NCI-H82 (cell line): ENCODE results near the gene CDH23.
A peak's percentile ranks its signal among the peaks of the same experiment; 100 is the strongest.

ENCODE experiments used
- DNase-seq: peaks from one replicate; lab custom pipeline; 2025; lab: John Stamatoyannopoulos, UW

Gene CDH23

DNA sequence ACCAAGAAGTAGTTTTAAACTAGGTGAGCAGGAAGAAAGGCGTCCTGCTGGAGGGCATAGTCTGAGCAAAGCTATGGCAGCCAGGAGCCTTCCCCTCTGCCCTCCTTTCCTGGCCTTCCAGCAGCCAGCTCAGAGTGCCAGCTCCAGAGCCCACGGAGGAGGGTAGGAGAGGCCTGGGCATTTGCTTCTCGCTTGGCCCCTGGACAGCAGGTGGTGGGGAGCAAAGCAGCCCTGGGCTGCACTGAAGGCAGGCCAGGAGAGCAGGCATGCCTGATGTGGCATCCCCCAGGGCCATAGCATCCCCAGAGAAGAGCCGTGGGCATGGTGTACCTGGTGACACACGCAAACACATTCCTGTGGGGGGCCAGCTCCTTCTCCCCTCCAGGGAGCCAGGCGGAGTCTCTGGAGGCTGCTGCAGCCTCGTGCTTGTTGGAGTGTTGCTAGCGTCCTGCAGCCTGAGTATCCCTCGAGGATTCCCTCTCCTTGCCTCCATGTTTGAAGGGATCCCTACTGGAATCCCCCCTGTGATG is 43.9 kb downstream of the CDH23 start:
- DNase-seq = no peak

DNA sequence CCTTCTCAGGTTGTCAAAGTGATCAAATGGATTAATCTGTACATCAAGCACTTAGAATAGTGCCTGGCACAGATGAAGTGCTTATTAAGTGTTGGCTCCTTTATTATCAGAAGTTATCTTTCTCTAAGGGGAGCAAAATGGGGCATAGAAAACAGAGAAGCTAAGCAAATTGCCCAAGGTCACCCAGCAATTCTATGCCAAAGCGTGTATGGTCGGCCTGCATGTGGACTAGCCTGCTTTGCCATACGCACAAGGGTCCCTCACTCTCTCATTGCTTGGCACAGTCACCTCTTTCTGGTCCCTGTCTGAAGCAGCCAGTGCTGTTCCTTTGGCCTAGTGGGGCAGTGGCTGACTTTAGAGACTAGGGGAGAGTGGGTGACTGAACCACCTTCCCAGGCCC is 45.3 kb downstream of the CDH23 start:
- DNase-seq = no peak

DNA sequence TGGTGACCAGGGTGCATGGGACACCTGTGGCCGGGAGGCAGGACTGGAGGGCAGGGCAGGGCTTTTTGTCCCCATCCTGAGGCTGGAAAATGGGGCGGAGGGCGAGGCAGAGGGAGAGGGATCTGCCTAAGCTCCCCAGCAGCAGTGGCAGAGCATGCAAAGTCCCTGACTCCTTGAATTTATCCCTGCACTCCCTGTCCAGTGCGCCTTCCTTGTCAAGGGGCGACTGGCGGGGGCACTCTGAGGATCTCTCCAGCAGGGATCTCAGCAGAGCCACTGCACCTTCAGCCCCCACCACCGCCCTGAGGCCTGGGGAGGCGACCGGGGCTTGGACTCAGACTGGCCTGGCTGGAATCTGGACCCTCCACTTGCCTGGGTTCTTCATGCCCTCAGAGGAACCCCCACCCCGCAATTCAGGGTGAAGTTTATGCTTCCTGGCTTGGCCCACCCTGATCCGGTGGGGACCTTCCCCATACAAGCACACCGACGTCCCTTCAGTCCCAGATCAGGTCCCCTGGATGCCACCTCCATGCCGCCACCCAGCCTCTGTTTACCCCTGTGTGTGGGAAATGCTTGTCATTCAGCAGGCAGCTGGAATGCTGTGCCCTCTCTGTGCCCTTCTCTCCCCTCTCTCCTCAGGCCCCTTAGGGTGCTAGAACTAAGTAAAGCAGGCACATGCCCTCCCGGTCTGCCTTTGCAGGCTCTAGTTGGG is 46.3 kb downstream of the CDH23 start:
- no peak for DNase-seq

DNA sequence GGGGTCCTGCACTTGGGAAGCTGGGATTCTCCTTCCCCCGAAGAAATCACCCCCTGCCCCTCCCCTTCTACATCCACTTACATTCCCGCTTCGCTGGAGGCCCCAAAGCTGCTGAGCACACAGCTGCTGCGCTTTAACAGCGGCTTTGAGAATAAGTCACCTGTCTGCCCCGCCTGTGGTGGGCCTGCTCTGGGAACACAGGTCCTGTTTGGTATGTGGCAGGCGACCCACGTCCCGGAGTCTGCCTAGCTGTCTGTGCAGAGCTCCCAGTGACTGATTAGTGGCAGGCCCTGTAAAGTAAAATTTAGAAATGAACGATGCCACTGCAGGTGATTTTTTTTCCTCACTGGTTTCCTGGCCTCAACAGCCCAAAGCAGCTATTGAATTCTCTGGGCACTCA is 47.0 kb downstream of the CDH23 start:
- DNase-seq = peak; percentile 84

DNA sequence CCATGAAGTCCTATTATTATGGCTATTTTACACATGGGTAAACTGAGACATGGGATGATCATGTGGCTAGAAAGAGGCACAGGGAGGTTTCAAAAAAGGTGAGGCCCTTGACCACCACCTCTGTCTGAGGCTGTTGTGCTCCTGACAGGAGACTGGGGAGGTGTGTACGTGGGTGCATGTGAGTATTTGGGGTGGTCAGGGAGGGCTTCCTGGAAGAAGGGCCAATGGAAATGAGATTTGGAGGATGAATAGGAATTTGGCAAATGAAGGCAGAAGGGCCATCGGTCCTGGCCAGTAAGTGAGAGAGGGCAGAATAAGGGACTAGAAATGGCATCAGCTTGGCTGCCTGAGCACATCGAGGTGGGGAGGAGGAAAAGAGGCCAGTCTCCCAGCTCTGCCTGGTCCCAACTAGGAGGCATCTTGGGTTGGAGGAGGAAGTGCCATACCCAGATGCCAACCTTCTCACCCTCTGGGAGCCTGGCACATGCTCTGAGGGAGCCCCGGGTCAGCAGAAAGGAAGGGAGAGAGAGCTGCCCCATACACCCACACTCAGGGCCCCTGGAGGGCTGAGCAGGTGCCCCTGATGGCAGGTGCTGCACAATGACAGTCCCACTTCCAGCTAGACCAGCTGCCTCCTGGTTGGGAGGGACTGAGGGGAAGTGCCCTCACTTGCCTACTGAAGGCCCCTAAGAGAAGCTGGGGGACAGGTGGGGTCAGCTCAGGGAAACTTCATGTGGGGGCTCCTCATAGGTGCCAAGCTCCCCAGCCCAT is 47.7 kb downstream of the CDH23 start:
- DNase-seq = no peak

DNA sequence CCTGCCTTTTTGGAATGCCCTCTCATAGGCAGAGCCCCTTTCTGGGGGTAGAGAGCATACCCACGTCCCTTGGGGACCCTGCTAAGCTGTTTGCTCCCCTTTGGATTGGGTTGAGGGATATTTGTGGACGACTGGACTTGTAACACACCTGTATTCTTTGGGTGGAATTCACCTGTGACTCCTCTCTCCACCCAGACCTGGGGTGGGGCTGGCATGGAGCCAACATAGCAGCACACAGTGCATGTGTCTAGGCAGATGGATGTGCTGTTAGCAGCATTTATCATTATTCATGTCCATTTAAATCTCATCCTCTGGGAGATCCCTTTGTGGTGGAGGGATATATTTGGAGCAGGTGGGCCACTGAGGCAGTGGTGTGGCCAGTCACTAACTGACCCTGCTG is 51.0 kb downstream of the CDH23 start:
- DNase-seq = no peak

DNA sequence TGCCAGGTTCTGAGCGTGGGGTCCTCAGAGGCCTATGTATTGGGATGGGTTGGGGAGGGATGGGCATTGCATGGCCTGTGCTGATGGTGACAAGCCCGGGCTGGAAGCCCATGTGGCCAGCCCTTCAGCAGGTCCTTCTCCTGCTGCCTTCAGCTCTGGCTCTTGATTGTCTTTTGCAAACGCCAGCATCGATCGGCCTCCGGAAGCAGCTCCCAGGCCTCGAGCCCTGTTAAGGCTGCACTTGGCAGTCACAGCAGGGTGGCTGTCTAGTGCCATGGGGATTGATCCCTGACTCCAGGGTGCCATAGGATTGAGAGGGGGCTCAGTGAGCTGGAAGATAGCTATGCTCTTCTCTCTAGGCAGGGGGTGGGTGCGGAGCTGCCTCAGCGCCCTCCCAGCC is 51.4 kb downstream of the CDH23 start:
- DNase-seq = no peak

DNA sequence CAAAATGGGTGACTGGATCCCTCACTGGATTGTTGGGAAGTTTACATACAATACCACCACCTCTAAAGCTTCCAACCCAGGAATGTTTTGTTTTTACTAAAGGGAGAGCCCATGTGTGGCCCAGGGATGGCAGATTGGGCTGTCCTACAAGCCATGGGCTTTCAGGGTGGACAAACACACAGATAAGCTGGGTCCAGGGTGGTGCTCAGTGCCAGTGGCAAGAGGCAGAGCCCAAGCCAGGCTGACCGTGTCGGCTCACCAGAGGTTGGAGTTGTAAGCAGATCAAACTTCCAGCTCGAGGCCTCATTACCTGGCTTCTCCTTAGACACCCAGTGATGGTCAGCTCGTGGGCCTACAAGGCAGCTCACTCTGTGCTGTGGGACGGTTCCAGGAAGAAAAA is 52.3 kb downstream of the CDH23 start:
- no peak for DNase-seq

DNA sequence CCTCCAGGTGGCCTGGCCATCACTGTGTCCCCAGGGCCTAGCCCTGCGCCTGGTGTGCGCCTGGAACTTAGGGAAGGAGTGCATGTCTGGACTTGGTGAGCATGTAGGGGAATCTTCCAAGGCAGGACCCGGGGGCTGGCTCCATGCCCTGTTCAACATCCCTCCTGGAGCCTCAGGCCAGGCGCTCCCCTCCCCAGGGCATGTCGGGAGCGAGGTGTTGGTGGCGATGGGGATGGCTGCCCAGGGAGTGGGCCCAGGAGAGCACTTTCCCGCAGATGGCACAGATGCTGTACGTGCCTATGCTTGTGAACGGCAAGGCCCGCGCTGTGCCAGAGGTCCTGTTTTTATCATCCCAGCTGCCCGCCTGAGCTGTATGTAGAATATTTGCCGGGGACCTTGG is 55.0 kb downstream of the CDH23 start:
- no peak for DNase-seq

DNA sequence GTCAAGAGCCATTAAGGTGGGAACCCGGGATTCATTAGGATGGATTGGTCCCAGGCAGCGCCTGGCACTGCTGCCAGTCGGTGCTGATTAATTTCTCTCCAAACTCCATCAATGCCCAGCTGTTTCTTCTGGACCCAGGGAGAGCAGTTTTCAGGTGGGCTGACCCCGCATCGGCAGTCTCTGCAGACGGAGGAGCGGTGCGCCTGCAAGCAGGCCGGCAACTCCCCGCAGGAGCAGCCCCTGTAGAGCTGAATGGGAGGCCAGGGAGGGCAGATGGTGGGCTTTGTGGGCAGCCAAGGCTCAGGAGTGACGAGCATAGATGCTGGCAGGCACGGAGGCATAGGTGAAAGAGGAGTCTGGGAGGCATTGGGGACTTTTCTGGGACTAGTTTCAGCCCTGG is 56.5 kb downstream of the CDH23 start:
- DNase-seq = no peak

DNA sequence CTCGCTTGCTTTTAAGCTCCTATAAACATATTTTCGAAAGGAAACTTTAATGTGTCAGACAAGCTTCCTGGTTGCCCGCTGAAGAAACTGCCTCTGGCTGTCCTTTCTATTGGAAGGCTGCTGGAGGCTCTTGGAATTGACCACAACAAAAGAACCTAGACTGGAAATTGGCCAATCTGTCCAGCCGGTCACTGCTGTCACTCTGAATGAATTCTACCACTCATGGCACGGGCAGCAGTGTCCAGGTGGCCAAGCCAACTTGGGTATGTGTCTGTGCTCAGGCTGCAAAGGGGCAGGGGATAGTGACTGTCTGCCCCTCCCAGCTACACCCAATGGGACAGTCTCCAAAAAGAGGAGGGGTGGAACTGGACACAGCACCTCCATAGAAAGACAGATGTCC is 57.6 kb downstream of the CDH23 start:
- DNase-seq = no peak

DNA sequence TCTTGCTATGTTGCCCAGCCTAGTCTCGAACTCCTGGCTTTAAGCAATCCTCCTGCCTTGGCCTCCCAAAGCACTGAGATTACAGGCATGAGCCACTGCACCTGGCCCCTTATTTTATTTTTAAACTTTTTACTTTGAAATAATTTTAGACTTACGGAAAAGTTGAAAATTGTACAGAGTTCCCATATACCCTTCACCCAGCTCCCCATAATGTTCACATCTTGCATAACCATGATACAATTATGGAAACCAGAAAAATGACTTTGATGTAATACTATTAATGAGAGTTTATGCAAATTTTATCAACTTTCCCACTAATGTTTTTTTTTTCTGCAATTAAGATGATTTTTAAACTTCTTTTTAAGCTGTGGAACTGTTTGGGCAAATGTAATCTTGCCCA is 58.3 kb downstream of the CDH23 start:
- no peak for DNase-seq

DNA sequence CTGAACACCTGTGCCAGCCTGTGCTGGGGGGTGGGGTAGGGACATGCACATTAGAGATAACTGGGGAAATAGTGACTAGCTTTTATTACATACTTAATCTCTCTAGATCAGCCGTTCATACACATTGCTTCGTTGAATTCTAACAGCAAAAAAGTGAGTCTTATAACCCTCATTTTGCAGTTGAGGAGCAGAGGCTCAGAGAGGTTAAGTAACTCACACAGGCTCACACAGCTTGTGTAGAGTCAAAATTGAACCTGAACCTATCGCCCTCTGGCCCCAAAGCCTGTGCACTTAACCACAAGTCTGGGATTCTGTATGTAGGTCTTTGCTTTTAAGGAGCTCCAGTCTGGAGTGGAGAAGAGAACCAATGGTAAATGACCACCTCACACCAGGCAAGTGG is 59.9 kb downstream of the CDH23 start:
- DNase-seq = no peak

DNA sequence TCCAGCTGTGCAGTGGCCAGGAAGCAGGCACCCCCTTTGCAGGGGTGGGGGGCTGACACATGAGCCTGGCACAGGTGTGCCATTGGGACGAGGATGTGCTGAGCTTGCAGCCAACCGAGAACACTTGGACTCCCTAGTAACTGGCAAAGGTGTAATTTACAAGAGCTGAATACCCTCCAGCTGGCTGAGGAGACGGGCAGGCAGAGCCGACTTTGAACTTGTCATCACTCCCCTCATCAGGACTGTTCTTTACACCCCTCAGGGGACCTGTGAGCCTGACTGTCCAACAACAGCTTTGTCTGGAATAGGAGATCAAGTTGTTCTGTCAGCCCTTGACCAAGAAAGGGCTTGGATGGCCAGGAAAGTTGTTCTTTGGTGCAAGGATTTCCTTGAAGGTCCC is 61.2 kb downstream of the CDH23 start:
- DNase-seq = no peak

DNA sequence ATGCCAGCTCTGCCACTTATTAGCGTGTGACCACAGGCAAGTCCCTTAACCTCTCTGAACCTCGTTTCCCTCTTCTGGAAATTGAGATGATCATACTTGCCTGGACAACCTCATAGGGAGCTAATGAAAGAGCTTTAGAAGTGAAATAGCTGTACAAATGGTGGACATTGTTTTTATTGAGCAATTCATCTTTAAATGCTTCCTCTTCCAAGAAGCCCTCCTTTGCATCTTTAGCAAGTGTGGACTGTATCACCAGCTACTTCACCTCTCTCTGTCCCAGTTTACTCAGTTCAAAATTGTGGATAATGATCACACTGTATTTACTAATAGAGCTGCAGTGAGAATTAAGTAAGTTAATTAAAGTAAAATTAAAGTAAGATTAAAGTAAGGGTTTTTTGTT is 61.7 kb downstream of the CDH23 start:
- DNase-seq = no peak

DNA sequence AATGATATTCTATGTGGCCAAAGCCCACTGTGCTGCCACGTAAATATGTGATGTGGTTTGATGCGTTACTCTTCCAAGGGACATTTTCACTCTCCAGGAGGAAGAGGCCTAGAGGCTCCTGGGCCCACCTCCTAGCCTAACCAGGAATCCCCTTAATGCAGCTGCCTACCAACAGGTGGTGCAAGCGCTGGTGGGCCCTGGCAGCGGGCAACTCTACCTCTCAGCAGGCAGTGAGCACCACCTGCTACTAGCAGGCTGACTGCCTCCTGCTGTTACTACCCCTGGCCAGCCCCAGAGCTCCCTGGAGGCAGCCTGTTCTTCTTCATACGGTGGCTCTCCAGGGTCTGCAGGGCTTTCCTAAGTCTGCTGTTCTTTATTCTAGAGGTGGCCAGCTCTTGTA is 62.8 kb downstream of the CDH23 start:
- DNase-seq = peak; percentile 11

DNA sequence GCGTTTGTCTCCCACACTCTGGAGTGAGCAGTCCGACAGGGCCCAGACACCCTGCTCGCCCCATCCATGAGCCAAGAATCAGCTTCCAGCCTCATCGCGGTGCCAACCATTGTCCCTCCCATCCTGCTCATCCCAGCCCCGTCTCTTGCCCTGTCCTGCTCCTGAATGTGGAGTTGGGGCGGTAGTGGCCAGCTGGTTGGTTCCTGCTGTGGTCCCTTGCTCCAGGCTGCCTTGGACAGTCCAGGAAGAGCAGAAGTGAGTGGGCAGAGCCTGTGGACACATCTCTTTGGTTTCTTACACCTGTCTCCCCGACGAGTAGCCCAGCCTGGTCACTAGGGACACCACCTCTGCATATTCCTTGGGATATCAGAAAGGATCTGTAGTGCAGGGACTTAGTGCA is 63.9 kb downstream of the CDH23 start:
- DNase-seq = no peak

DNA sequence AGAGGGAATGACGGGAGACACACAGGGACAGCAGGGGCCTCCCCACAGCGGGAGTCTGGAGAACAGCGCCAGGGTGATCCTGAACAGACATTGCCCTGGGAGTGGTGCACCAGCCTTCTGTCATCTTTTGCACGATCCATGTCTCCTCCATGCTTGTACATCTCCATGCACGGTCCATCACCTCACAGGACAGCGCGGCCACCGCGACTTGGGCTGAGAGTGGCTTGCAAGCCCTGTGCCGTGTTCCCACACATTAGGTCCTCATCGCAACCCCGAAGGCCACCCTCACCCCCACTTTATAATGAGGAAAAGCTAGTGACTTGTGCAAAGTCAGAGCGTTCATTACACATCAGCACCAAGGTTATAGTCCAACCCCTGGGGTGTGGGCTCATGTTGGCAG is 64.7 kb downstream of the CDH23 start:
- DNase-seq = no peak

DNA sequence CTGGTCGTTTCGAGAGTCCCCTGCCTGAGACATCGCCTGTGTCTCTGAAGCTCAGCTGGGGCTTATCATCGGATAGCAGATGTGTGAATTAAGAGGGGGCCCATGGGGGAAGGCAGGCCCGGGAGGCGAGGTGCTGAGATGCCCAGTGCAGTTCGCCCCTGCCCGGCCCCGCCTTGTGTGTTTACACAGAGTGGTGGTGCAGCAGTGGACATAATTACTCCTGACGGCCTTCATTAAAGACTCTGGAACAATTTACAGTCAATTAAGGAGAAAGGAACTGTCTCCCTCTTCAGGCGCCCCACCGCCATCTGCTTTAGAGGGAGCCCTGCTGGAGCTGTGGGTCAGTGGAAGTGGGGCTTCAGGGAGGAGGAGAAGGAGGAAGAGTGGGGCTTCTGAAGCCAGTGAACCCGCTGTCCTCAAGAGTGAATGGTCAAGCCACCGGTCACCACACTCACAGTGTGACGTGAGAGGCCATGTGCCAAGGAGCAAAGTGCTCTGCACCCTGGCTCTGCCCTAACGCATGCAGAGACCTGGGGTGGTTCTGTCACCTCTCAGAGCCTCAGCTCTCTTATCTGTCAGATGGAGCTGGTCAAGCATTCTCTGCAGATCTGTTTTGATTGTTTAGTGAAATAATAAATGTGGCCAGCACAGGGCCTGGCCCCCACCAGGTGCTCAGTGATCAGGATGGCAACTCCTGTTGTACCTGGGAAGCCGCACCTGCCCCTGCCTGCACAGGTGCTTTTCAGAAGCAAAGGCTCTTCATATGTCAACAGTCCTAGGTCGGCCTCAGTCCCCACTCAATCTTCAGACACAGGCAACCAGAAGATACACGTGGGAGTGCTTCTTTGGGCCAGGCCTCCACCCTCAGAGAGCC is 65.6 kb downstream of the CDH23 start:
- DNase-seq = peak; percentile 80

DNA sequence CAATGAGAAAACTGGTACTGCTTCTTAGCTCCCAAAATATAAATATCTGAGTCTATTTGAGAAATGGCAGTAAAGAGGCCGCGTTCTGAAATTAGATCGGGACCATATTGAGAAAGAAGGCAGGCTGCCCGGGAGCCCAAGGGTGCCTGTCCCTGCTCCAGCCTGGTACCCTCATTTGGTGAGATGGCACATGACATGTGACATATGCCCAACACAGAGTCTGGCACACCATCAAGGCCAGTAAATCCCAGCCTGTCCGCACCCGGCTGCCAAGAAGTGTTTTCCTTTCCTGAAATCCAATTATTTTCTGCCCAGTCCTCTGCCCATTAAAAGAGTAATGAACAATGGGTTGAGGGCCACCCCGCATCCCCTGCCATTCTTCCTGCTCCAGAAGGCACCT is 66.4 kb downstream of the CDH23 start:
- DNase-seq = no peak

DNA sequence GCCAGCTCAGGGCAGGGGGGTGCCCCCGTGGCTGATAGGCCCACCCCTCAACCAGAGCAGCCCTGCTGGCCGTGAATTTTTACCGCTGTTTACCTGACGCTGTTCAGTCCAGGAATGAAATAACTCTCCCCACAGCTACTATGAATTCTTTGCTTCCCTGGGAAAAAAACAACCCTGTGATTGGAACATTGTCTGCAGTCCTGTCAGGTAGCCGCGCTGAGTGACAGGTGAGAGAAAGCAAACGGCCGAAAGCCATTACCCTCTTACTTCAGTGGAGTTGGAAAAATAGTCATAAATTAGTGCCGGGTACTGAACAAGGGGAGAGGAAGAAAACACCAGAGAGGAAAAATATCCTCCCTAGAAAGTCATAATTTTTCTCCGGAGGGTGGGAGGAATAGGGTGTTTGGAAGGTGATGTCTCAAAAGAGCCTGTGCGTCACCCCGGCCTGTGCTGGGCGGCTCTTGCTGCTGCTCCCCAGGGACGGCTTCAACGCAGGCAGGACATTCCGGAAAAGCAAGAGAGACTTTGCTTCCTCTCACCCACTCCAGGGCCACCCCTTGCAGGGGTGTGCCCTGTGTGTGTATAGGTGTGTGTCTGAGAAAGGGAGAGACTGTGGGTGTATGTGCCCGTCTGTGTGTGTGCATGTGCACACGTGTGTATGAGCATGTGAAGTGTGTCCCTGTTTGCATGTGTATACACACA is 69.0 kb downstream of the CDH23 start:
- no peak for DNase-seq

DNA sequence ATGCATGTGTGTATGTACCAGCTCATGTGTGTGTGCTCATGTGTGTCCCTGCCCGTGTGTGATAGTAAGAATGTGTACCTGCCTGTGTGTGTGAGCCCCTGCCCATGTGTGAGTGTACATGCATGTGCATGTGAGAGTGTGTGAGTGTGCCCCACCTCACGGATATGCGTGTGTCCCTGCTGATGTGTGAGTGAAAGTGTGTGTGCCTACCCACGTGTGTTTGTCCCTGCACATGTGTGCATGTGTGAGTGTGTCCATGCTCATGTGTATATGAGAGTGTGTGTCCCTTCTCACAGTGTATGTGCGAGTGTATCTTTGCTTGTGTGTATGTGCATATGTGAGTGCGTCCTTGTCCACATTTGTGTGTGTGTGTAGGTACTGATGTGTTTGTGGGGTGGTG is 69.6 kb downstream of the CDH23 start:
- no peak for DNase-seq
